ENCODE data around the gene NQO2.

- TF ChIP-seq YY1 (IDR thresholded peaks at IDR 0.05; ENCODE audit: insufficient read depth, insufficient read length): no peak
- TF ChIP-seq ZNF274 (IDR thresholded peaks at IDR 0.05; ENCODE audit: low read depth, low read length): no peak
- TF ChIP-seq SUZ12 (IDR thresholded peaks at IDR 0.05; ENCODE audit: extremely low read depth, insufficient read depth, insufficient read length): no peak
Observed at GRCh38 chr6:2960935-2961334, 38.8 kb upstream of the NQO2 start.

All from NT2/D1 (cell line).